HG02642 (cell line): ENCODE data around the gene FLNB.

Source experiments
- ATAC-seq: cut with Tn5 transposase; IDR thresholded peaks from one replicate; pipeline ENCODE4 v1.9.1; 2021; ENCODE audit warnings: mild to moderate bottlenecking; ENCODE audit not compliant: unreplicated experiment, poor library complexity

Gene FLNB

DNA sequence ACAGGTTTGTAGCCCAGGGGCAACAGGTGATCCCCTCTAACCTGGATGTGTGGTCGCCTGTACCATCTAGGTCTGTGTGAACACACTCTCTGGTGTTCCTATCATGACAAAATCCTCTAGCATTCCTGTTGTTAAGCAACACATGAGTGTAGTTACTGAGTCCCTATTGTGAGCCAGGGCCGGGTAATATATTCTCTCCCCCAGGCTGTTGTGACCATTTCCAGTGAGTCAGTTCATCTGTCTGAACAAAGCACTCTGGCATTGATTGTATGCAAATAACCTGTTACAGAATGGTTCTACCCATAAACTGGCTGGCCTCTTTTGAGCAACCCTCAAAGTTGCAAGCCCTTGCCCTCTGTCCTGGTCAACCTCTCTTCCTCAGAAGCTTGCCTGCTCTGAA is 2.6 kb upstream of the FLNB start:
- ATAC-seq = no peak

DNA sequence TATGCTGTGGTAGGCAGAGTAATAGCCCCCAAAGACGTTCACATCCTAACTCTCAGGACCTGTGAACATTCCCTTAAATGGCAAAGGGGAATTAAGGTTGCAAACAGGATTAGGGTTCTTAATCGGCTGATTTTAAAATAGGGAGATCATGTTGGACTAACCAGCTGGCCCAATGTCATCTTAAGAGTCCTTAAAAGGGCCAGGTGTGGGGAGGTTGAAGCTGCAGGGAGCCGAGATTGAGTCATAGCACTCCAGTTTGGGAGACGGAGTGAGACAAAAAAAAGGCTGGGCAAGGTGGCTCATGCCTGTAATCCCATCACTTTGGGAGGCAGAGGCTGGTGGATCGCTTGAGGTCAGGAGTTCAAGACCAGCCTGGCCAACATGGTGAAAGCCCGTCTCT is 1.6 kb upstream of the FLNB start:
- ATAC-seq = no peak

DNA sequence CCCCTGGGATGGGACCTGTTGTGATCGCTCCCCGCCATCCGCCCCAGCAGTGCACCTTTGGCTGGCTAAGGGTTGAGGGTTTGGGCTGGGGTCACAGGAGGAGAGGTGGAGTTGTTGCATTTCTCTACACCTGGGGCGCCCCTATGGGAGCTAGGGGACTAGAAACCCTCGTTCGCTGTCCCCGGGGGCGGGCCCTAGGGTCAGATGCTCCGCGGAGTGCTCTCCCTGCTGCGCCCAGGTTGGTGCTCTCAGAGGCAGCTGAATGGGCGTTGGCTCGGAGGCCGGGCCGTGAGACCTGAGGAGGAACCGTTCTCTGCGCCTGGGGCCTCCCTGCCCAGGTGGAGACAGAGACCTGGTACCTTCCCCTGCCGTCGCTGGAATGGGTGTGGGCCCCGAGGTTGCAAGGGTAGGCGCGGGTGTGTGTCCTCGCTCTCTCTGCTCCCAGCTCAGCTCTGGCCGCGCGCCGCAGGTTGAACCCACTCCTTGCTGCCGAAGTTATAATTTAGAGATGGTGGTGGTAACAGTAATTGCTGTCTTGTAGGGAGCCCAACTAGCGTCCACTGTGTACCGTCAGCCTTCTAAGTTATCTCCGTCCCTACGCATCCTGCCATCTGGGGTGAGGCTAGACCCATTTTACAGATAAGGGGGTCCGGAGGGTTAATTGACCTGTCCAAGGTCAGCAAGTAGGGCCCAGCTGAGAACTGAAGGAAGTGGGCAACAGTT is 965 bp downstream of the FLNB start:
- ATAC-seq = peak; percentile 23

DNA sequence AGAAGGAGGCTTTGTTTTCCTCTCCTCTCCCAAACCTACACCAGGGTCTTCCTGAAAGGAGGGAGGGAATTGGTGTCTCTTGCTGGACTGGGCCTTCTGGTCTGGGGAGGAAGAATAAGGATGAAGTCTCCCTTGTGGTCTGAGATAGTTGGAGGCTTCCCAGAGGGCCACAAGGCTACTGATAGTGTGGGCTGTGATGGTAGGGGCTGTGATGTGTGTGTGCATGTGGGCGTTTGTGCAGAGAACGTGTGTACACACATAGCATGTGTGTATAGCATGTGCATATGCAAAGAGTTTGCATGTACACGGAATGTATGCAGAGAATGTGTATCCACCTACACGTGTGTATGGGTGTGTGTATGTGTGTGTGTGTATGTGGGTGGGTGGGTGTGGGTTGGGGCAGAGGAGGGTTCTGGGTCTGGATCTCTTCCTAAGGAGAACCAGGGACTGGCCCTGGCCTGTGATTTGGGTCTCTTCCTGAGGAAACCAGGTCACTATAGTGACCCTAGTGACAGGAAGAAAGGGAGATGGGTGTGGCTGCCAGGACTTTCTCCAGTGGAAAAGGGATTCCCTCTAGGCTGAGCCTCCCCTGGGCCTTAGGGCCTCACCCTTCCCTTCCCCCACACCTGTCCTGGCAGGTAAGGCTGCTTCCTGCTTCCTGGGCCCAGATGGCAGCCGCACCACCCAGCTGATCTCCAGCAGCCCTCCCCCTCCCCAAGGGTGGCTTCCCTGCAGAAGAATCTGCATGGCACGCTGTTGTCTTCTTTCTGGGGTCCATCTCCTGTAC is 1.7 kb downstream of the FLNB start:
- ATAC-seq = no peak

DNA sequence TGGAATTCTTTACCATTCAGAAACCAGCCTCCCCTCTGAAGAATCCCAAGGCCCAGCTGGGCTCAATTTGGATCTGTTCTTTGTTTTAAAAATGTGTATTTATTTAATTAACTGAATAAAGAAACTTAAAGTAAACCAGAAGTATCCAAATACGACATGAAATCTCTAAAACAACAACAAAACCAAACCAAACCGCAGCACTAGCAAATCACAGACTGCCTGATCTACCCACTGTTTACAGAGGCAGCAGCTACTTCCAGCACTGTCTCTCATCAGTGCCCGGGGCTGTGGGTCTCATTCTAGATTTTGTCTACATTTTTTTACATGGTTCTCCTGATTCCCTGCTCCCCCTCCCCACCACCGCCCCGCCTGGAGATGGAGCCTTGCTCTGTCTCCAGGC is 2.3 kb downstream of the FLNB start:
- ATAC-seq = no peak

DNA sequence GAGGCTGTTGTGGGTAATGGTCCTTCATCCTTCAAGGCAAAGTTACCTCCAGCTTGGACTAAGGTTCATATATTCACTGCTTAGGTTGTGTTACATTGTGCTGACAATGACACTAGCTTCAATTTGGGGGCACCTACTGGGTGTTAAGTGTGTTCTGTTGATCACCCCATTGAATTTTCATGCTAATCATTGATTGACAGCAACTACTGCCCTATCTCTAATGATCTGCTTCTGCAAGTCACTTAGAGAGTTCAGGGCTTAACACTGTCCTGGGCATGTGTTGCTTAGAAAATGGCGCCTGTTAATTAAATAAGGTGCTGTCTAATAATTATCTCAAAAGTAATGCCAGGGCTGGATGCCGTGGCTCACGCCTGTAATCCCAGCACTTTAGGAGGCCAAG is 3.4 kb downstream of the FLNB start:
- no peak for ATAC-seq

DNA sequence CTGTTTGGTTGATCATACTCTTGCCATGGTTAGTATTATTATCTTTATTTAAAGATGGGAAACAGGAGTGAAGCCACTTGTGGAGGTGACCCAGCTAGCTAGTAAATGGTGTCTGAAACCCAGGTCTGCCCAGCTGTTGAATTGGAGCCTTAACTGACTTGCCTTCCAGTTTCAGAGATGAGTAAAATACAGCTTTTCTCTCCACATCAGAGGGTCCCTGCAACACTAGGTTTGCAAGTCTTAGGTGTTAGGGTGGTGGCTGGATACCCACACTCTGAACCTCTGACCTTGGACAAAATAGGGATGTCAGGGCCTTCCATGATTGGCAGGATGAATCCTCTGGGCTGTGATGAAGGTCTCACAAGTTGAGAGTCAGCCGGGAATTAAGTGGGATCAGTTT is 4.1 kb downstream of the FLNB start:
- ATAC-seq = no peak

DNA sequence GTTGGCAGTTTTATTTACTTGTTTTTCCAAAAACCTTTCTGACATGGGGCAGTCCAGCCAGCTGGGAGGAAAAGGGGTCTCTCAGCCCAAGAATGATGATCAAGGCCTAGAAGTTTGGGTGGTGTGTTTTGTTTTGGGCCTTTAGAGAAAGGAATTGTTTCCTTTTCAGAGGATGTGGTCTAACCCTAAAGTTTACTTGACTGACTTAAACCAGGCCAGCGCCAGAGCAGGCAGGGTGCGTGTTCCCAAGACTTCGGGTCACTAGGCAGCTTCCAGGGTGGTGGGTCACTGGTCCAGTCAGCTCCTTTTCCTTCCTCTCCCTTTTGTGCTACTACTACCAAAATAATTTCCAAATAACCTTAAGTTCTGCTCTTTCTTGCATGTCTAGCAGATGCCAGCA is 4.9 kb downstream of the FLNB start:
- ATAC-seq = no peak

DNA sequence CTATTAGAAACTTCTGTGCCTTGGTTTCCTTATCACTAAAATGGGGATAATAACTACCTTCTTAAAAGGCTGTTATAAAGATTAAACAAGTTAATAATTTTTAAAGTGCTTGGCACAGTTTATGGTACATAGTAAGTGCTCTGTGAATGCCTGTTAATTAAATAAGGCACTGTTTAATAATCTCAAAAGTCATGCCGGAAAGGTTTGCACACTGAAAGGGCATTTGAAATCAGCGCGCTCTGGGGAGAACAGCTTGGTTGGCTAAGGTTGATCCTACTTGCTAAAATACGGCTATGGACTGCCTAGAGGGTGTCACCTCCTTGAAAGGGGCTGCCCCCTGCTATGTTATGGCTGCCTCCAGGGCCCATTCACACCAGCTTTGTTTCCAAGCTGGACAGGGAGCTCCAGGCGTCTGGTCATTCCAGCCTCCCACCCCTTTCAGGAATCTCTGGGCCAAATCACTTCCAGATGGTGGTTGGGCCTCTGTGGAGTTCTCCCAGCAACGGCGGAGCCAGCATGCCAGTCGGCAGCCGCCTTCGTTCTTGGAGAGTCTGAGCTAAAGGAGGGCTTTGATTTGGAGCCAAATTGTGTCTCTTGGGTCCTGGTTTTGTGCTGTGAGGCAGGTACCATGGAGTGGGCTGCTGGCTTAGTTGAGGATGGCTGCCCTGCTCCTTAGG is 5.9 kb downstream of the FLNB start:
- ATAC-seq = no peak

DNA sequence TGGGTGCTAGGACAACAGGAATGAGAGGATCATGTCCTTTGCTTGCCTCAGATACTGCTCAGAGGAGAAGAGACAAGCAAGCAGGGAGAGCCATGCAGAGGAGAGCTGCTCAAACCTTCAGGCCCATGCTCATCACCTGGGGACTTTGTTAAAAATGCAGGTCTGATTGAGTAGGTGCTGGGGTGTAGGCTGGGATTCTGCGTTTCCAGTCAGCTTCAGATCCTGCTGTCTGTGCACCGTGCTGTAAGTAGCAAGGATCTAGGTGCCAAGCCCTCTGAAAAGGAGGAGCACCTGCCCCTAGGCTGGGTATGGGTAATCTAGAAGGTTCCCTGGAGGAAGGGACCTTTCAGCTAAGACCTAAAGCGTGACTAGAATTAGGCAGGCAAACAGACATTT is 7.3 kb downstream of the FLNB start:
- ATAC-seq = no peak

DNA sequence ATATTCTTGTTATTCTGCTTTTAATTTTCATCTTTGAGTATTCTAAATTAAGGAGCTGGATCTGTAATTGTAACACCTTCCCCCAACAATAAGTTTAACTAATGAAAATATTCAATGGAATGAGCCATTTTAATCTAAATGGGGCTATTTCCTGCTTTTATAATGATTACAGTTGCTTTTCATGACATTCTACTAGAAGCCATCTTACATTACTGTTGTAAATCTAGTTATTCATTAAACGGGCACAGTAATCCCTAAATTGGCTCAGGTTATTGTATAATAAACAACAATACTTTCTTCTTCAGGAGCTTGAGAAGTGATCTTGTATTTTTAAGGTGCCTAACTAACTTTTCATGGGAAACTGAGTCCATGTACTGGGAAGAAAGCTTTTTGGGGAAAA is 8.5 kb downstream of the FLNB start:
- no peak for ATAC-seq

DNA sequence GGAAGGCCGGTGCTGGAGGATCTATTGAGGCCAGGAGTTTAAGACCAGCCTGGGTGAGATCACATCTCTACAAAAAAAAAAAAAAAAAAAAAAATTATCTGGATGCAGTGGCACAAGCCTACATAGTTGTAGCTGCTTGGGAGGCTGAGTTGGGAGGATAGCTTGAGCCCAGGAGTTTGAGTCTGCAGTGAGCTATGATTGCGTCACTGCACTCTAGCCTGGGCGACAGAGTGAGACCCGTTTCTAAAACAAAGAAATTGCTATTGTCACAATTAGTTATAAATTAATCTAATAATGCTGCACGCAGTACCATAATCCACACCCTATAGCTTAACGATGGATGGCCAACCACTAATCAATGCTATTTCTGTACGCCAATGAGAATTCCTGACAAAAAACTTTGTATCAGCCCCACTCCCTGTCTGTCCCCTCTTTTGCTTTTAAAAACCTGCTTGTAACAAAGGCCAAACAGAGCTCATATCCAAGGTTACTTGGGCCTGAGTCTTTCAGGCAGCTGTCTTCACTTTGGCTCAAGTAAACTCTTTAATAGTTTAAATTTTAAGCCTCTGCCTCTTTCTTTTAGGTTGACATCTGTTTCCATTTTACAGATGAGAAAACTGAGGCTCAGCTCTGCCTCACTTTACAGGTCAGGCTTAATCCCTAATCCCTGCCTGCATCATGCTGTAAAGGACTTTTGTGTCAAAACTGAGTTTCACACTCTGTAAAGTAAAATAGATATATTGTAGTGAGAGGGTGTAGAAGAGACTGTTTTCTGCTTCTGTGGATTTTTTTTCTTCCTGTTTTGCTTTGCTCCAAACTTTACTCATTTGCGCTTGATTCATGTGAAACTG is 10.9 kb downstream of the FLNB start:
- ATAC-seq = no peak

DNA sequence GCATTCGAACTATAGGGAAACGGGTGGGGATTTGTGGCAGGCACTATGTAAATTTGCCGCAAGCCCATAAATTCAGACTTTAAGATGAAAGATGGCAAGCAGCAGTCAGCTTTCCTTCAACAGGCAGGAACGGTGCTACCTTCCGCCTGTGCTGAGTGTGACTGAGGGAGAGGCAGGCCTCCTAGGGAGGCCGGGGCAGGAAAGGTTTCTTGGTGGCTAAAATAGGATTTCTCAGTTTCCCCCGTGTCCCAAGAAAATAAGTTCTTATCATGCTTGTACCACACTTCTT is 12.5 kb downstream of the FLNB start:
- no peak for ATAC-seq

DNA sequence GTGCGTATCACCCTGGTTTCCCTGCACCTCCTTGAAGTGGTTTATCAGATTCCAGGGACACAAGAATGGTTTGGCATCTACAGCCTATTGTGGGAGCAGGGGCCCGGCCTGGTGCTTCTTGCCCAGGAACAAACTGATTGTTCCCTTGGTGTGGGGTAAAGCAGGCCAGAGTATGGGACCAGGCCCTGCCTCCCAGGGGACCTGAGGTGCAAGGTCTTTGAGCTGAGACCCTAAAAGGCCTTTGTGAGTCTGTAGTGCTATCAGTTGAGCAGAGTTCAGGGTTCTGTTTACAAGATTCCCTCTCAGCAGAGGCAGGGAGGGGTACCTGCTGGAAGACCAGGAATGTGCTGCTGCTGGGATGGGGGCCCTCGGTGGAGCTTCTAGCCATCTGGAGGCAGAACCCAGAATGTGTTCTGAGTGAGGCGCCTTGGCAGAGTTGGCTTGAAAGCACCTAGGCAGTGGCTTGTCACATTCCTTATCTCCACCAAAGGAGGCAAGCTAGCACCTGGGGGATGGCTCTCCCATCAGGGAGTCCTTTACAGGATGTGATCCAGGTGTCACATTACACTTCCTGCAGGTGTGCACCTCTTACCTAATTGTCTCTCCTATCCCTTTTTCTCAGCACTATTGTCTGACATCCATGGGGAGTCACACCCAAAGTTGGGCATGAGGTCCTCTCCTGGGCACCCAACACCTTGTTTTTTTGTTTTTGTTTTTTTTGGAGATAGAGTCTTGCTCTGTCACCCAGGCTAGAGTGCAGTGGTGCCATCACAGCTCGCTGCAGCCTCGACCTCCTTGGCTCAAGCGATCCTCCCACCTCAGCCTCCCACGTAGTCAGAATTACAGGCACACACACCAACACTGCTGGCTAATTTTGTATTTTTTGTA is 13.1 kb downstream of the FLNB start:
- no peak for ATAC-seq

DNA sequence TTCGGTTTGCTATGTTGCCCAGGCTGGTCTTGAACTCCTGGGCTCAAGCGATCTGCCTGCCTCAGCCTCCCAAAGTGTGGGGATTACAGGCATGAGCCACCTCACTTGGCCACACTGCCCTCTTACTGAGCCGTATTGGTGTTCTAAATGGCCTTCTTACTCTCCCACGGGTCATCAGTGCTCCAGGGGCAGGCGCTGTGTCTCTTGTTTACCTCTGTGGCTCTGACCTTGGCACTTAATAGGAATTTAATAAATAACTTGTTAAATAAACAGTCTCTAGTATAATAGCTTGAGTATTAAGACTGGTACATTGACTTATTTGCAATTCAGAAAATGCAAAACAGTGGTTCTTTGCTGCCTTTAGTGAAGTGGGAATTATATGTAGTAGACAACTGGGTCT is 13.7 kb downstream of the FLNB start:
- ATAC-seq = no peak

DNA sequence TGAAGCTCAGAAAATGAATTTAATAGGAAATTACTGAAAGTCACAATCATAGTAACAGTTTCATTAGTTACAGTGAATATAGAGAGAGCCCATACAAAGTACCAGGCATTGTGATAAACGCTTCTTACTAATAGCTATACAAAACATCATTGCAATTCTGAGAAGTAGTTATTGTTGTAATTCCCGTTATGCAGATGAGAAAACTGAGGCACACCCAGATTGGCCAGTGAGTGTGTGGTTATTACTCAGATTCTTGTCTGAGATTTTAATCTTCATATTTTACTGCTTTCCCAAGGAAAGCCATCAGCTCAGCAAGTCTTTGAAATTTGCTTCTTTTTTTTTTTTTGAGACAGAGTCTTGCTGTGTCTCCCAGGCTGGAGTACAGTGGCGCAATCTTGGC is 14.3 kb downstream of the FLNB start:
- no peak for ATAC-seq

DNA sequence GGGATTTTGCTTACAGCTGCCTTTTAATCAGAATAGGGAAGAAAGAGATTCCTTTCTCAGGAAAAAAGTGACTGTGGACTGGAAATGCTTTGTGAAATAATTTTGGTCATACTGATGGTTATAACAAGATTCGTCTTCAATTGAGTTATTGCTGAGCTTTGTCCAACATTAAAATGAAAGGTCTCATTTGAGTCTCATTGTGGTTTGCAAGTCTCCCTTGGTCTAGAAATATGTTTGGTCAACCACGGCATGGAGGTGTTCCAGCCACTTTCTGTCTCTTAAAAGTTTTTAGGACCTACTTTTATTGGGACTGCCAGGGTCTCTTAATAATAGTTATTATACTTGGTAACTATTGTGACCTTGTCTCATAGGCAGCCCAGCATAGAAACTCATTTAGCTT is 15.3 kb downstream of the FLNB start:
- no peak for ATAC-seq

DNA sequence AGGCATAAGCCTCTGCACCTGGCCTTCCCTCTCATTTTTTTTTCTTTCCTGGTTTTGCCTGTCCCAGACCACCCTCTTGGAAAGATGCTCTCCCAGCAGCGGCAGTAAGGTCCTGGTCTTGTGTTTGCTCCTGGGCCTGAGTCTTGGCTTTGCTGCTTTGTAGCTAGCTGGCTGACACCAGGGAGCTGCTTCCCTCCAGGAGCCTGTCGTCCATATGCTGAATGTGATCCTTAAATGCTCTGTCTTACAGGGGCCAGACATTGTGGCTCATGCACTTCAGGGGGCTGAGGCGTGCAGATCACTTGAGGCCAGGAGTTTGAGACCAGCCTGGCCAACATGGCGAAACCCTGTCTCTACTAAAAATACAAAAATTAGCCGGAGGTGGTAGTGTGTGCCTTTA is 17.2 kb downstream of the FLNB start:
- no peak for ATAC-seq

DNA sequence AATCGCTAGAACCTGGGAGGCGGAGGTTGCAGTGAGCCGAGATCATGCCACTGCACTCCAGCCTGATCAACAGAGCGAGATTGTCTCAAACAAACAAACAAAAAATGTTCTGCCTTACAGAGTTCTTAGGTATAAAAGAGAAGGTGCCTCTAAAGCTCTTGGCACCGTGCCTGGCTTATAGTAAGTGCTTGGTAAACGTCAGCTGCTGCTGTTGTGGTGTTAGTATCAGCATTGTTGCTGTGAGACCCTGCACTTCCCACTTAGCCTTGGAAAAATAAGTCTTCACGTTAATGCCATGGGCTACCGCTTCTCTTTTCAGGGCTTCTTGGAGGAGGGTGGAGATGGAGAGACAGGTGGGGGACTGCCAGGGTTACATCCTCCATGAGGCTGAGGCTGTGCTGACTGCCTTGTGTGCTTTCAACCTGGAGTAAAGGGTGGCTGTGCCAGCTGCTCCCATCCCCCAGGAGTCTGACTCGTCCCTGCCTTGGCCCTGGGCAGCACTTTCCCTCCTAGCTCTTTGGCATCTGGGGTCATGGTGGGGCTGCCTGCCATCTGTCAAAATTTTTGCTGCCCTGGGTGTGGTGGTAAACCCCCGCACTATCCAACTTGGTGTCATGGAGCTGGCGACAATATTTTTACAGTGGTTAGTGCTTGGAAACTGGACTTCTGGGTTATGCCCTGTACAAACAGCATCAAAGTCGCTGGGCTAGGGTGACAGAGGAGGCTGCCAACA is 17.8 kb downstream of the FLNB start:
- no peak for ATAC-seq
